ENCODE measurements around the gene RAPGEF3.

RAPGEF3 gene

DNA sequence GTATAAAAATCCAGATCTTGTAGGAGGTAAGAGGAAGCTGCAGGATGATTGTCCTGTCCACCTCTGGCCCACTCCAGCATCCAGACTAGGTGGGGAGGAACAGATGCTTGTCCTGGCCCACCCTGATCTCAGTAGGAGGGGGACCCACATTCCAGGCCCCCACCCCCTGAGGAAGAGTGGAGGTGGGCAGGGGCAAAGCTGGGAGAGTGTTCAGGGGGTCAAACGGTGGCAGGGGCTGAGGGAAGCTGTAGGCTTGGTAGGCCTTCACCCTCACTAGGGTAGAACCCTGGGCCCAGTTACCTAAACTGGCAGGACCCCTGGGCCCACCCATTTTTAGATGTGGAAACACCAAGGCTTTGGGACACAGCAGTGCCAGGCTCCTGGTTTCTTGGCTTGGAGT lies 18.5 kb upstream of the RAPGEF3 start:
- peaks cover 5% of the 10 kb centered on the region for H3K36me3 Mint-ChIP-seq (ENCODE audit: low read depth)
- H3K27ac Mint-ChIP-seq, result no peak overlapping the region
- H3K4me1 Mint-ChIP-seq, result peaks cover 28% of the 10 kb centered on the region
- no peaks in the 10 kb centered on the region for H3K9me3 Mint-ChIP-seq
- H3K27me3 Mint-ChIP-seq (ENCODE audit: low read depth), result peaks cover 12% of the 10 kb centered on the region
- no peak overlapping the region for H3K4me3 Mint-ChIP-seq
- TF ChIP-seq, protein P1, sequence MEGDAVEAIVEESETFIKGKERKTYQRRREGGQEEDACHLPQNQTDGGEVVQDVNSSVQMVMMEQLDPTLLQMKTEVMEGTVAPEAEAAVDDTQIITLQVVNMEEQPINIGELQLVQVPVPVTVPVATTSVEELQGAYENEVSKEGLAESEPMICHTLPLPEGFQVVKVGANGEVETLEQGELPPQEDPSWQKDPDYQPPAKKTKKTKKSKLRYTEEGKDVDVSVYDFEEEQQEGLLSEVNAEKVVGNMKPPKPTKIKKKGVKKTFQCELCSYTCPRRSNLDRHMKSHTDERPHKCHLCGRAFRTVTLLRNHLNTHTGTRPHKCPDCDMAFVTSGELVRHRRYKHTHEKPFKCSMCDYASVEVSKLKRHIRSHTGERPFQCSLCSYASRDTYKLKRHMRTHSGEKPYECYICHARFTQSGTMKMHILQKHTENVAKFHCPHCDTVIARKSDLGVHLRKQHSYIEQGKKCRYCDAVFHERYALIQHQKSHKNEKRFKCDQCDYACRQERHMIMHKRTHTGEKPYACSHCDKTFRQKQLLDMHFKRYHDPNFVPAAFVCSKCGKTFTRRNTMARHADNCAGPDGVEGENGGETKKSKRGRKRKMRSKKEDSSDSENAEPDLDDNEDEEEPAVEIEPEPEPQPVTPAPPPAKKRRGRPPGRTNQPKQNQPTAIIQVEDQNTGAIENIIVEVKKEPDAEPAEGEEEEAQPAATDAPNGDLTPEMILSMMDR (IDR thresholded peaks at IDR 0.05; ENCODE audit: unreplicated experiment in 3 of 3), result no peak

DNA sequence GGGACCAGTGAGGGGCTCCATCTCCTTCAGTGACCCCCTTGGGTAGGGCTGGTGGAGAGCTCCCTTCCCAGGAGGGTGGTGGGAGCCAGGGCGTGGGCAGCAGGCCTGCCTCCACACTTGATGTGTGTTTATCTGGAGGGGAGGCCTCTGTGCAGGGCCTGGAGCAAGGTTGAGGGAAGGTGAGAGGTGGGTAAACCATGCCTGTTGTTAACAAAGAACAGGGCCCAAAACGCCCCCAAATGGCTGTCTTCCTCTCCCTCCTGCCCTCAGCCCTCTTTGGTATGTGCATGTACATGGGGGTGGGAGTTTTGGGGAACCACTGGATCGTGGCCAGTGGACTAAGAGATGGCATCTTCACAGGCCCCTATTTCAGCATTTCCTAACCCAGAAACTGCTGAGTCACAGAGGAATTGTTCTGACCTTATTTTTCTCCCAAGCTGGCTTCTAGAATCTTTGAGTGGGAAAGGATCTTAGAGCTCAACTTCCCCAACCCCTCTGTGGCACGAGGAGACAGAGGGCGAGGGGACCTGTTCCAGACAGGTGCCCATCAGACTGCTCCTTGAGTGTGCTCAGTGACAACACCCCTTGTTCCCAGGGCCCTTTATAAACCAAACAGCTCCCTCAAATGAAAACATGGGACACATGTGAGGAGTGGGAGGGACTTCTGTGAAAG lies 17.9 kb upstream of the RAPGEF3 start:
- Mint-ChIP-seq H3K27ac (peak overlapping the region in 2 of 3 experiments; percentile 34 to 65), H3K36me3 (ENCODE audit: low read depth) (peaks cover 5% of the 10 kb centered on the region), H3K4me1 (peaks cover 29% of the 10 kb centered on the region), H3K9me3 (no peaks in the 10 kb centered on the region), H3K4me3 (peak overlapping the region; percentile 47 to 70 (median 68)), H3K27me3 (ENCODE audit: low read depth) (peaks cover 12% of the 10 kb centered on the region)
- TF ChIP-seq, protein P1 (IDR thresholded peaks at IDR 0.05; ENCODE audit: unreplicated experiment in 3 of 3), result no peak

DNA sequence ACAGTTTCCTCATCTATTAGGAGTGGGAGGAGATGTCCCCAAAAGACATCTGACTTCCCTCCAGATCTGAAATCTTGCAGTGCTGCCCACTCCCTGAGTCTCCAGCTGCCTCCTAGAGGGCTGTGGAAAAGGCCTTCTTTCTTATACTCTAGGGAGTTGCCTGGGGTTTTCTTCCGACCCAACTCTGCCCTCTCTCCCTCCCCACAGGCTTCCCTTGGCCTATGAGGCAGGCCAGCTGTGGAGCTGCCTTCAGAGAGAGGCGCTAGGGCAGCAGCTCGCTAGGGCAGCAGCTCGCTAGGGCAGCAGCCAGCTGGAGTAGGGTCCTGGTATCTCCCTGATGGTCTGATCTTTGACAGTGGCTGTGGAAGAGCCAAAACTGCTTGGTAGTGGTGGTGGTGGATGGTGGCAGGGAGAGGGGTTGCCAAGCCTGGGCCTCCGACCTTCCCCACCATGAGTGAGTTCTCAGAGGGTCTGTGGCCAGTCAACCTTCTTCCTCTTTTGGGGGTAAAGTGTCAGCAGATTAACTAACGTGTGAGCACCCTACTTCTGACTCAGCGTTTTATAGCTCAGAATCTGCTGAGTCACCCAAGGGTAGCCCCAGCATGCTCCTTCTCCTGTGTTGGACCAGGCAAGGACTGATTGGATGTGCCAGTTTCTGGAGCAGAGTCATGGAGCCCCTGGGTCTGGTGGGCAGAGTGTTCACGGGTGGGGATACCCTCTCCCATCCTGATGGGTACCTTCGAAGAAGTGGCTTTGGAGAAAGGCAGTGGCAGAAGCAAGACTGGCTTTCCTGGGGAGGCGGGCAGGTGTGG lies 16.6 kb upstream of the RAPGEF3 start:
- Mint-ChIP-seq H3K27me3 (ENCODE audit: low read depth) (peaks cover 12% of the 10 kb centered on the region), H3K27ac (peak overlapping the region; percentile 67 to 89 (median 86)), H3K36me3 (ENCODE audit: low read depth) (no peaks in the 10 kb centered on the region), H3K4me3 (peak overlapping the region; percentile 93 to 97 (median 95)), H3K9me3 (no peaks in the 10 kb centered on the region), H3K4me1 (peaks cover 29% of the 10 kb centered on the region)
- TF ChIP-seq, protein P1 (IDR thresholded peaks at IDR 0.05; ENCODE audit: unreplicated experiment in 3 of 3), result no peak

DNA sequence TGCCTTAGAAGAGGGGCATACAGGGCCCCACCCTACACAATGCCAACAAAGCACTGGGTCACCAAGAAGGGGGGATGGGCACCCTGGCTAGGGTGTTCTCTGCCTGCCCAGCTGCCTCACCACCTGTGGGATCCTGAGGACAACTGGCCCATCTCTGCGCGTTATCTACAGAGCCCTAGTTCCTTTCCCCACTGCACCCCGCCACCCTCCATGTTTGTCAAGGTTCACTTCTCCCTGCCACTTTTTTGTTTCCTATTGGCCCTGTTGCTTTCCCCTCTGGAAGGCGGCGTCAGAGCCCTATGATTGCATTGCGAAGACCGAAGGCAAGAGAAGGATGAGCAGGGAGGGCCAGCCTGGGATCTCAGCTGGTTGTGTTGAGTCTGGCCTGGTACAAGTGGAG lies 16.0 kb upstream of the RAPGEF3 start:
- Mint-ChIP-seq H3K36me3 (ENCODE audit: low read depth) (no peaks in the 10 kb centered on the region), H3K4me3 (peak overlapping the region; percentile 93 to 97 (median 95)), H3K9me3 (no peaks in the 10 kb centered on the region), H3K27me3 (ENCODE audit: low read depth) (peaks cover 12% of the 10 kb centered on the region), H3K27ac (peak overlapping the region; percentile 67 to 89 (median 86)), H3K4me1 (peaks cover 29% of the 10 kb centered on the region)
- TF ChIP-seq, protein P1 (IDR thresholded peaks at IDR 0.05; ENCODE audit: unreplicated experiment in 3 of 3), result no peak

DNA sequence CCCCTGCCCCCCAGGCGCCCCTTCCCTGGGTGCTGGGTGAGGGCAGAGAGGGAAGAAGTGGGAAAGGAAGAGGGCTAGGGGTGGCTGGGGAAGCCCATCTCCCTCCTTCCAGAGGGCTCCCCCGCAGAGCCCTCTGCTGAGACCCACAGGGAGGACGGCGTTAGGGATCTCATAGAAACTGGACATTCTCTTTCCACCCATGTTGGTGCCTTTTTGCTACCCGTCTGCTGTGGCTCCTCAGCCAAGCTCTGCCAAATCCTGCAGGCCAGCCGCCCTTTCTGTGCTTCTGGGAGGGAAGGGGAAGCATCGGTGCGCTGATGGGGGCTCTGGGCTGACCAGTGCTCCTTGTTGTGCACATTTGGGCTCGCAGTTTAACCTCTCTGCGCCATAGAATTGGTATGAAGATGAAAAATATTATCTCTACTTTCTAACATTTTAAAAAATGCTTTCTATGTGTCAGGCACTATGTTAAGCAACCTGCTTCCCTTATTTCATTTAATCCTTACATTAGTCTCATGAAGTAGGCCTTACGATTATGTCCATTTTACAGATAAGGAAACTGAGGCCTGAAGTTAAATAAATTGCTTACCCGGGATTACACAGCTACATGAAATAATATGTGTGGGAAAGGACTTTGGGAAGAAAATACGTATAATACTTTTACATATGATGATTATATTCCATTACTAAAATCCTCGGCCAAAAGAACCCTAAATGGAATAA lies 15.3 kb upstream of the RAPGEF3 start:
- Mint-ChIP-seq H3K4me3 (peak overlapping the region; percentile 93 to 97 (median 95)), H3K27me3 (ENCODE audit: low read depth) (peaks cover 12% of the 10 kb centered on the region), H3K27ac (peak overlapping the region in 2 of 3 experiments; percentile 74 to 89), H3K36me3 (ENCODE audit: low read depth) (no peaks in the 10 kb centered on the region), H3K4me1 (peaks cover 24% of the 10 kb centered on the region), H3K9me3 (no peaks in the 10 kb centered on the region)
- TF ChIP-seq, protein P1 (IDR thresholded peaks at IDR 0.05; ENCODE audit: unreplicated experiment in 3 of 3), result no peak
